DND-41 (cell line): ENCODE data around the gene GPR39.

Experiments used
- CTCF ChIP-seq: IDR thresholded peaks from 2 replicates; pipeline ENCODE4 v1.5.1; 2012; ENCODE audit warnings: borderline replicate concordance, low read length, moderate library complexity, mild to moderate bottlenecking; ENCODE audit not compliant: poor library complexity, severe bottlenecking; ENCODE audit errors: extremely low read depth
- EZH2 ChIP-seq: IDR thresholded peaks from 3 replicates; pipeline ENCODE4 v1.6.1; 2012; ENCODE audit warnings: borderline replicate concordance, low read depth, mild to moderate bottlenecking, moderate library complexity, low read length, inconsistent platforms; ENCODE audit not compliant: severe bottlenecking

GRCh38 chr2:132623096-132623839 lies 206.7 kb downstream of the GPR39 start:
- TF ChIP-seq CTCF, result no peak
- TF ChIP-seq EZH2, result no peak
